NCI-H345 treated with DMSO at 0.1 percent for 48 hours (cell line): ENCODE data around the gene DEPDC5.
A peak's percentile ranks its signal among the peaks of the same experiment; 100 is the strongest.

Experiments
- DNase-seq: peaks from one replicate; lab custom pipeline; 2025; ENCODE audit not compliant: unreplicated experiment; lab: John Stamatoyannopoulos, UW

The DEPDC5 gene

DNA sequence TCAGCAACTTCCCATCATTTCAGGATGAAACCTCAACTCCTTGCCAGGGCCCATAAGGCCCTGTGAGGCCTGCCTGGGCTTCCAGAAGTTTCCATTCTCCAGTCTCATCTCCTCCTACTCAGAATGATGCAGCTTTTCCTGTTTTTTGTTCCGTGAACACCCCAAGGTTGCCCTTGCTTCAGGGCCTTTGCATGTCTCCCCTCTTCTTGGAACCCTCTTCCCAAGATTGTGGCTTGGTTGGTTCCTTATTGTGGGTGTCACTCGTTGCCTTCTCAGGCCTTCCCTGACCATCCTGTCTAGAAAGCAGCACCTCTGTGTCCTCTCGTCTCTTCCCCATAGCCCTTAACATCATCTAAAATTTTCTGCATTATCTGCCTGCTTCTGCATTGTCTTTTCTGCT, 167.3 kb downstream of the DEPDC5 start:
- no peak for DNase-seq

DNA sequence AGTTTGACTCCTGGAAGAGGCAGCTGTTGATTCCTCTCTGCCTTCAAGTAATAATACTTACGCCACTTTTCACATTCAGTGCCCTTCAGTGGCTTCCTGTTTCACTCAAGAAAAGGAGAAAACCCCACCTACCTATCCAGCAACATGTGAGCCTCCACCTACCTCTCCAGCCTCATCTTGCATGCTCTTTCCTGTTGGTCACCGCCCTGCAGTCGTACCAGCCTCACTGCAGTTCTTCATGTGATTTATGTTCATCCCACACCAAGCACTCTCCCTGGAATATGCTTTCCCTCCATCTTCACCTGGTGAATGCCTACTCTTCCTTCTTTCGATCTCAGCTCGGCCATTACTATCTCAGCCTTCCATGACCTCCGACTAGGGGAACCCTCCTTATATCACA, 168.7 kb downstream of the DEPDC5 start:
- no peak for DNase-seq

DNA sequence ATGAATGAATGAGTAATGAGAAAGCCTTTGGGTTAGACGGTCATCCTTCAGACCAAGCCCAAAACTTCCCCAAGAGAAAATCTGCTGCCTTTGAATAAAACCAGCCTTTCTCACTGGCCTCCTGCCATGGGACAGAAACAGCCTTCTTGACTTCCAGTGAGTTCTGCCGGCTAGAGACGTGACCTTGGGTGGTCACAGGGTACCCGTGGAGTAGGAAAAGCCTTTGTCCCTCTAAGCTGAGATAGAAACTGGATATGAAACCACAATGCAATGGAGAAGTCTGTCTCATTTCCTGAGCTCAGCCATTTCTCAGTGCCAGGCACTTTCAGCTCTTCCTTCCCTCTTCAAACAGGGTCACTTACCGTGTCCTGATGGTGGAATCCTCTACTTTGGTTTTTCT, 169.3 kb downstream of the DEPDC5 start:
- DNase-seq = no peak

DNA sequence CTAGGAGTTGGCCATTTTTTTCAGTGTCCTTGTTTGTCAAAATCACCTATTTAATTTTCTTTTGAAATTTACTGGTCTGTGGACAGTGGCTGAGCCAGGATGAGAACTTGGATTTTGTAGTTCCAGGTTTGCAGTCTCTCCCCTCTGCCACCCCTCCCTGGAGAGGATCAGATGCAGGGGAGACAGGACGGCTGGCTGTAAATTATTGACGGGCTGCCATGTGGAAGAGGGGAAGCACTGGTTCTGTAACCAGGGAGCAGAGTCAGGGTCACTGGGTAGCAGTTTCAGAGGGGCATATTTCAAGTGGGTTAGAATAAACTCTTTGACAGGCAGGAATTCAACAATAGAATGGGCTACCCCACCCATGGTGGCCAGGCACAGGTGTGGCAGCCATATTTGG, 169.9 kb downstream of the DEPDC5 start:
- DNase-seq = no peak

DNA sequence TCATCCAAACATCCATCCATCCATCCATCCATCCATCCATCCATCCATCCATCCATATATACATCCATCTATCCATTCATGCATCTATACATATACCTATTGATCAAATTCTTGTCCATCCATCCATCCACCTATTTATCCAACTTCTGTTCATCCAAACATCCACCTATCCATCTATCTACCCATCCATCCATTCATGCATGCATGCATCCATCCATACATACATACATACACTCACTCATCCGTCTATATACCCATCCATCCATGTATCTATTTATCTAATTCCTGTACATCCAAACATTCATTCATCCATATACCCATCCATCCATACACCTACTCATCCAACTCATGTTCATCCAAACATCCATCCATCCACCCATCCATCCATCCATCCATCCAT, 171.2 kb downstream of the DEPDC5 start:
- DNase-seq = no peak

DNA sequence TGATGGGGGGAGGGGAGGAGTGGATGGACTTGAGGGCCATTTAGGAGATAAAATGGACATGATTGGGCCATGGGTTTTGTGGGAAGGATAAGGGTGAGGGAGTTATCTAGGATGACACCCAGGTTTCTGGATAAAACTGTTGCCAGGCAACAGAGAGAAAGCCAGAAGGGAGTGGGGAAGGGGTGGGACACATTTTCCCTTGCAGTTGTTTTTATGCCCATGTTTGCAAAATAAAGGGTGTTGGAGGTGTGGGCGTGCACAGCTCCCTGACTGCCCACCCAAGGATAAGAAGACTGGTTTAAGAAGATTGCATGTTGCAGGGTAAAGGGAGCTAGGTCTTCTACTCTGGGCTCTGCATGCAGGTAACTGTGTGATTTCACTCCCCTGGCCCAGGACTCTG, 172.2 kb downstream of the DEPDC5 start:
- no peak for DNase-seq

DNA sequence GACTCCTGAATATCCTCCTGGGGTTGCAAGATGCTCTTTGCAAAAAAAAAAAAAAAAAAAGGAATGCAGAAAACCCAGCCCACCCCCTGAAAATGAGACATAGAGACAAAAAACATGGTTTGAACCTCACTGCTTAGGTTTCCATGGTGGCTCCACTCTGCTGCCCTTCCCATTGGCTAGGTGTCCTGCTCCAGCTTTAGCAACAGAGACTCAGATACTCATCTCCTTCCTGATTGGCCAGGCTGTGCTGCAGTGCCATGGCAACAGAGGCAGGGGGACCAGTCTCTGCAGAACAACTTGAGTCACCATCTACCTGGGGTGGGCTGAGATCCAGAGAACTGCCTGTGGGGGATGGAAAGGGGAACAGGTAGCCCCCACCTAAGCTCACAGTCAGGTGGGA, 173.2 kb downstream of the DEPDC5 start:
- no peak for DNase-seq

DNA sequence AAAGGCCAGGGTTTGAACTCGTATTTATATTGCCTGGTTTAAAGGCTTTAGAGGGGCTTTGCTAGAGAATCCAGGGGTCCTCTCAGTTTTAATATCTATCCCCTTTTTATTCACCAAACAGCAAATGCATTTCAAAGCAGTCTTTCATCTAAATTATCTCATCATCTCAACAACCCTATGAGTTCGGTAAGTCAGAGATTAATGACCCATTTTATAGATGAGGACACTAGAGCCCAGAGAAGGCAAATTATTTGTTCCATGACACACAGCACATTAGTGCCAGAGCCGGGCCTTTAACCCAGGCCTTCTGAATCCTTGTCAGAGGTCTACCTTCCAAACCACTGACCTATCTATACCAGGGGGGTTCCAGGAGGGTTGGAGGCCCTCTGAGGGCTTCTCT, 173.7 kb downstream of the DEPDC5 start:
- DNase-seq = no peak

DNA sequence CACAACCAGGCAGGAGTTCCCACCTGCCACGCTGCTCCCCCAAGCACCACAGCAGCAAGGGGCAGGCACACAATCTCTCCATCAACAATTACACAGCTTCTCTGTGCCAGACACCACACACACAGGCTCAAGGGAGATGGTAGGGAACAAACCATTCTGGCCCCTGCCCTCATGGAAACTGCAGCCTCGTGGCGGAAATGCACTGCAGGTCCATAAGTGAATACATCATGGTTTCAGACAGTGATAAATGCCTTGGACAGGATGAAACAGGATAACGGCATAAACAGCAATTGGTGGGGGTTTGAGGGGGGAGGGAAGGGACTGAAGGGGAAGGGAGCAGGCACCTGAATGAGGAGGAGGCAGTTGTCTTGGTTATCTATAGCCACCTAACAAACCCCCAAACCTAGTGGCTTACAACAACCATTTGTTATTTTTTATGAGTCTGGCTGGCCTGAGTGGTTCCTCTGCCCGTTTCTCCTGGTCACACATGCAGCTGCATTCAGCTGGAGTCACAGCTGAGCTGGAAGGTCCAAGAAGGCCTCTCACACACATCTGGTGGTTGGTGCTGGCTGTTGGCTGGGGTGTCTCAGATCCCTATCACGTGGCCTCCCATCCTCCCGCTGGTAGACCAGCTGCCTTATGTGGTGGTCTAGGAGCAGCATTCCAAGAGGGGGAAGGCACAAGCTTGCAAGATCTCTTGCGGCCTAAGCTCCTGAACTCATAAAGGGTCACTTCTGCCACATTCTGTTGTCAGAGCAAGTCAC, 175.5 kb downstream of the DEPDC5 start:
- no peak for DNase-seq

DNA sequence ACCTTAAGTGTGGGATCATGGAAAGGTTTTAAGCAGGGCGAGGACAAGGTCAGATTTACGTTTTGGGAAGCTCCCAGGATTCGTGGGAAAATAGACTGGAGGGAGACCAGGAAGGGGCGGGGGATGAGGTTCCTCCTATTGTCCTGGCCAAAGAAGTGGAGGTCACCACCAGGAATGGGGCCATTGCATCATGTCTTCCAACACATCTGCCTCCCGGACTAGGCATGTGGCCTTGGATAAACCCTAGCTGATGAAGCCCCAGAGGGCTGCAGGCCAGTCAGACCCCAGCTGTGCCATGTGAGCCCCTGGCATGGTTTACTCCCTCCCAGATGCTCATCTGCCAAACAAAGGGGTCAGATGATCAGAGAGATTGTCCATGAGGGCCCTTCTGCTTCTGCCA, 179.0 kb downstream of the DEPDC5 start:
- DNase-seq = no peak

DNA sequence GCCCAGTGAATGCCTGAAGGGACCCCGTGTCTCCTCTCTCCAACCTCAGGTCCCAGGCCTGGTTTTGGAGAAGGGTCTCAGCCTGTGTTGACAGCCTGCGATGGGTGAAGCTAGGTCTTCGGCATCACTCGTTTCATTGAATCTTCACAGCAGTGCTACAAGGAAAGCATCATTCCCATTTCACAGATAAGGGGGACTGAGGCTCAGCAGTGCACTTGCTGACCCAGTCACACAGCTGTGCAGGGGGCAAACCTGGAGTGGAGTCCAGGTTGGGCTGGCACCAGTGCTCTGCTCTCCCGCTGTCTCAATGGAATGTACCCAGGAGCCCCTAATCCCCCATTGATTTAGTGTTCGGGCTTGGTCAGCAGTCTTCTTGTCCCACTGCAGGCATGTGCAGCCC, 179.6 kb downstream of the DEPDC5 start:
- no peak for DNase-seq

DNA sequence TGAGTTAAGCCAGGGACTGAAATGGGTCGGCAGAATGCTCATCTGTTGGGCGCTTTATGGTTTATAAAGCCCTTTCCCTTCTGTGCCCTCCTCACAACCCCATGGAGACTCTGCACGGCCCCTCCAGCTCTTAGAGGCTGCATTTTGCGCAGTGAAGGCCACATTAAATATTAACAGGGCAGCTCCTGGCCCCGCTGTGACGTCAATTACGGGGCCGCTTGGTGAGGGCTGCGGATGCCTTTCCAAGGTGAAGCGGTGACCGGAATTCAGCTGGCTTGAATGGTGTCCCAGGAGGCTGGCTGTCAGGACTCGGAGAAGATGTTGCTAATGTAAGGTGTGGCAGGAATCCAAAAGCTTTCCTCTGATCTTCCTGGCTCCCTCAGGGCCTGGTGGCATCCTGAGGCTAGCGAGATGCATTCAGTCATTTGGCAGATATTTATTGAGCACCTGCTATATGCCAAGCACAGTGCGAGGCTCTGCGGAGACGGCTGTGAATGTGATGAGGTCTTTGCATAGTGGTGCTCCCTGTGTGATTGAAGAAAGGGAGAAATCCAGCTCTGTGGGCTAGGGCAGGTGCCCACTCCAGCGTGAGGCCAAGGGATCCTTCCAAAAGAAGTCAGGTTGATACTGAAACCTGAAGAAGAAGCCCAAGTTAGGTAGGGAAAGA, 180.1 kb downstream of the DEPDC5 start:
- no peak for DNase-seq

DNA sequence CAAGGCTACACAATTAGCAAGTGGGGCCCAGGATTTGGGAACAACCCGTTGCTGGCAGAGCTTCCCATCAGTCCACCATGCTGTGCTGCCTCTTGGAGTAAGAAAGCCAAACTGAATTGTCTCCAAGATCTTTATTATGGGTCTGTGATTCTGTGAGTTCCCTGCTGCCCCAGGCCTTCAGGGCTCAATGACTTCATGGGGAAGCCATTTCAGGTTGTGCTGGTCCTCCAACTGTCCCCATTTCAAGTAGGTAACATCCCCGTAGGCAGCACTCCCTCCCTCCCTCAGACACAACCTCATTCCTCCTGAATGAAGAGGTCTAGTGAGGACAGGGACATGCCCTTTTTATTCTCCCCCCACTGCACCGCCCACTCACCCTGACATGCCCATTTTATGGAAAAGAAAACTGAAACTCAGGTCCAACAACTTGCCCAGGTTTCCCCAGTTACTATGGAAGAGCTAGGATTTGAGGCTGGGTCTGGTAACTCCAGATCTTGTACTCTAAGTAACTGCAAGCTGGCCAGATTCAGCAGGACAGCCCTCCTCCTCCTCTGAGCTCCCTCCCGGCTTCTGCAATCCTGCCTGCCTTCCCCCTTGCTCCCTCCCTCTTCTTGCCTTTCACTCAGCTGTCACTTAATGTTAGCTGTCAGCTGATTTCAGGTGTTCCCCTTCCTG, 182.3 kb downstream of the DEPDC5 start:
- DNase-seq = no peak

DNA sequence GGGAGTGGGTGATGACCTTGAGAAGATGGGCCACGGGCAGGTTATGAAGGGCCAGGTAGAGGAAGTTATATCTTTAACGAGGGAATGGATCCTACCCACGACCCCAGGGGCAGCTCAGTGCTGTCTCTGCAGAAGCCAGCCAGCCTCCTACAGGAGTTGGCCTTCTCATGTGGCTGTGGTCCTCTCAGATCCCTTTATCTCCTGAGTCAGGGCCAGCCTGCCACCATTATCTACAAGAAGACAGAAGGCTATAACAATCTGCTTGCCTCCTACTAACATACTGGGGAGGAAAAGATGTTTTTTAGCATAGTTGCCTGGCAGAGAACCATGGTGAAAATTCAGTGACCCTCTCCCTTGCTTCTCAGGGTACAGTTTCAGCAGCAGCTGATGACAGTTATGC, 183.5 kb downstream of the DEPDC5 start:
- DNase-seq = no peak

DNA sequence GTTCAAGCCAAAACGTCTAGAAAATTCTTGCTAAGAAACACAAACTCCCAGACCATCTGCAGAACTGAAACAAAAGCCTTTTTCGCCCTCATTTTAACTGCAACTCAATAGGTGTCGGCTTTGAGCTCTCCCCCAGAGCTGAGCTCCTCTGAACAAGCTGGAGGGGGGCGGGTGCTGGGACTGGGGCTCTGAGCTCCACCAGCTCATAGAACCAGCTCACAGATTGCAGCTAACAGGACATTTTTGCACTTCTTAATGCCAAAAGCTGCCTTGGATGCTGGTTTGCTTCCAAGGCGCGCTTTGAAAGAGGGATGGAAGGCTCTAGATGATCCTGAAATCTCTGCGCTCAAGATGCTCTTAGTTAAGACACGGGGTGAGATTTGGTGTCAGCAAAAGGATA, 184.5 kb downstream of the DEPDC5 start:
- no peak for DNase-seq

DNA sequence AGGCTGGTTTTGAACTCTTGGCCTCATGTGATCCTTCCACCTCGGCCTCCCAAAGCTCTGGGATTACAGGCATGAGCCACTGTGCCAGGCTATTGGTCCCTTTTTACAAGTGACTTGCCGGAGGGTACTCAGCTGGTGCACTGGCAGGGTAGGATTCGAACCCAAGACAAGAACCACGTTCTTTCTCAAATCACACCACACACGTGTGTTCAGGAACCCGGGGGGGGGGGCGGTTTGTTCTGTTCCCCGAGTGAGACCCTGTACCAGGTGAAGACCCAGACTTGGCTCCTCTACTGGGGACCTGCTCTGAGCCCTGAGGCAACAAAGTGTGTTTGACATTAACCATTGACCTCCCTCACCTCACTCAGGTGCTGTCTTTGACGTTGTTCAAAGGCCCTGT, 186.7 kb downstream of the DEPDC5 start:
- no peak for DNase-seq

DNA sequence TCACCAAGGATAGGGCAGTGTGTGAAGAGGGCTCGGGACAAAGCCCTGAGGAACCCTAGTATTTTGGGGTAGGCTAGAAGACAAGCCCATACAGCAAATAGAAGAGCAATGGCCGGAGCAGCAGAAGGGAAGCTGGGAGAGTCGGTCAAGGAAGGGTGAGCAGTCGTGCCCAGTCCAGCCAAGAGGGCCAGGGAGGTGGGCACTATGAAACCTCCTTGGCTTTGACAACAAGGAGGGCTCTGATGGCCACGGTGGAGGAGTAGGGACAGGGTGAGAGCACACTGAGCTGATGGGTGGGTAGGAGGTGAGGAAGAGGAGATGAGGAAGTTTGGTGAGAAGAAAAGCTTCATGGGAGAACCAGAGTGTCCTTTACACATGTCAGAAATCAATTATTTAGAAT, 188.3 kb downstream of the DEPDC5 start:
- no peak for DNase-seq

DNA sequence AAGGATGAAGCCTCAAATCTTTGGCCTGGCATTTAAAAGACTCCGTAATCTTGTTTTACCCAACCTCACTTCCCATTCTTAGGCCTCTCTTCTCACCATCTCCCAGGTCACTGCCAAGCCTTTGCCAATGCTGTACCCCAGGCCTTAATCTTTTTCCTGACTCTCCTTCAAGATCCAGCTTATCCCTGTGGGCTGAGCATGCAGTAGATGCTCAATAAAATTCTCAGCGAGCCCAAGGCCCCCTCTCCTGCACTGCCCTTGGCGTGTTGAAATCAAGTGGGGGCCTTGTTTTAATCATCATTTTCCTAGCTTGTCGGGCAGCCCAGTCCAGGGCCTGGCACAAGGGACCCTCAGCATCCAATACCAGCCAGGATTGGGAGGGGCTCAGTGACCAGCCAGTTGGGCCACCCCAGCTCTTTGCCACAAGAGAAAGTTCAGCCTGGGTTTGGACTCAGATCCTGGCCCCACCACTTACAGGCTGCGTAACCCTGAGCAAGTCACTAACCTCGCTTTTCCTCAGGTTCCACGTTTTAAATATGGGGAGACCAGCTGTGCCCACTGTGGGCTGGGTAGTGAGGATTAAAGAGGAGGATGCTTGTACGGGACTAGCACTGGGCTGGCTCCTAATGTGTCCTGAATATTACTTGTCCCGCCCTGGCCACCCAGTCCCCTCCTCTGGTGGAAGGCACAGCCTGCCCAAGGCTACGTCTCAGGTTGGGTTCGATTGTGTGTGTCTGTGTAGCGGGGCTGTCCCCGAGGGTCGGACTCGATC, 189.6 kb downstream of the DEPDC5 start:
- DNase-seq = no peak

DNA sequence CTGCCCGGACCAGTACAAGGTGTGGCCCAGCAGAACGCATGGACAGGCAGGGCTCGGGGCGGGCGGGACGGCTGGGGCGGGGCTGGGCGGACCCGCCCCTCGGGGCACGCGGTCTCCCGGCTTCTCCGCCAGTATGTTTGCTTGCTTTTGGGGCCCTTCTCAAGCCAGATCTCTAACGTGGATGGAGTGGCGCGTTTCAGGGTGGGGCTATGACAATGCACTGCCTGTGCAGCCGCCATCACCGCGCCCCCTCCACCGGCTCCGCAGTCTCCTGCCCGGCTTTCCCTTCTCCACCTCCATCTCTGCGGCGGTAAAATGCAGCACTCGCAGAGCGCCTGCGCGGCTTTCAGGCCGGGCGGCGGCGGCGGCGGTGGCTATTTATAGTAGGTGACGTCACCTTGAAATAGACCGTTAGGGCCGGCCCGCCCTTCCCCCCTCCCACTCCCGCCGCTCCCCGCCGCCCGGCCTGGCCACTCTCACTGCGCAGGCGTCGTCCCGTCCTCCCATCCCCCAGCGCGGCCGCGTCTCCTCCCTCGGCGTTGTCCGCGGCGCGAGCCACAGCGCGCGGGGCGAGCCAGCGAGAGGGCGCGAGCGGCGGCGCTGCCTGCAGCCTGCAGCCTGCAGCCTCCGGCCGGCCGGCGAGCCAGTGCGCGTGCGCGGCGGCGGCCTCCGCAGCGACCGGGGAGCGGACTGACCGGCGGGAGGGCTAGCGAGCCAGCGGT, 190.3 kb downstream of the DEPDC5 start, which contains the start of gene YWHAH:
Gene YWHAH, plus strand, starts transcription at position 558 of the 722 bp plus-strand sequence. CDS start 199 bp downstream, outside the sequence.
- DNase-seq = peak; percentile 75

DNA sequence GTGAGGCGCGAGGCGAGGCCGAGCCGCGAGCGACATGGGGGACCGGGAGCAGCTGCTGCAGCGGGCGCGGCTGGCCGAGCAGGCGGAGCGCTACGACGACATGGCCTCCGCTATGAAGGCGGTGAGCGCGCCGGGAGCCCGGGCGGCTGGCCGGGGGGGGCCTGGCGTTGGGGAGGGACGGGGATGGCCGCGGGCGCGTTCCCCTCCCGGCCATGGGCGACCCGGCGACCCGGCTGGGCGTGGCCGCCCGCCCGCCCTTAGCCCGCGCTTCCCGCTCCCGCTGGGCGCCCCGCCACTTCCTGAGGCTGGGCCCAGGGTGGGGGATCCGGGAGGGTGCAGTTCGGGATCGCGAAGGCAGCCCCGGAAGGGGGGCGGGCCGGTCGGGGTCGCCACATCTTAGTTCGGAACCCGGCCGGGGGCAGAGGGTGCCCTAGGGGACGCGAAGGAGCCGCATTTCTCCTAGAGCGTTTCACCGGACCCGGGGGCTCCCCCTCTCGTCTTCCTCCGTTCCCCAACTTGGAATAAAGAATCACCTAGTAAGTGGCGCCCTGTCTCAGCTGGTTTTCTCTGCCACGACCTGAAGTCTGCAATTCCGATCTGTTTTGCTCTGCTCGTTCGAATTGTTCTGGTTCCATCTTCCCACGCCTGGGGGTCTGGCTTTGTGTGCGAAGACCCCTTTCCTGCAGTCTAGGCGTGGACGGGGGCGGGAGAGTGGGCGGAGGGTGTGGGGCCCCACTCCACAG, 191.1 kb downstream of the DEPDC5 start:
- DNase-seq = no peak
